Loucy (cell line): Measurements from ENCODE around the gene KIF21A.

Source experiments
- EZH2phosphoT487 ChIP-seq: fragments of 200-600 bp; IDR thresholded peaks from 2 replicates; pipeline ENCODE4 v1.6.1; 2018; ENCODE audit warnings: antibody characterized with exemption, mild to moderate bottlenecking, moderate library complexity, borderline replicate concordance
- TF ChIP-seq, protein P1 (sequence below): fragments of 200-600 bp; sonication (generic); conservative IDR thresholded peaks from 2 replicates; pipeline ENCODE4 v1.5.1; 2014; ENCODE audit warnings: mild to moderate bottlenecking, antibody characterized with exemption, low read length

DNA sequence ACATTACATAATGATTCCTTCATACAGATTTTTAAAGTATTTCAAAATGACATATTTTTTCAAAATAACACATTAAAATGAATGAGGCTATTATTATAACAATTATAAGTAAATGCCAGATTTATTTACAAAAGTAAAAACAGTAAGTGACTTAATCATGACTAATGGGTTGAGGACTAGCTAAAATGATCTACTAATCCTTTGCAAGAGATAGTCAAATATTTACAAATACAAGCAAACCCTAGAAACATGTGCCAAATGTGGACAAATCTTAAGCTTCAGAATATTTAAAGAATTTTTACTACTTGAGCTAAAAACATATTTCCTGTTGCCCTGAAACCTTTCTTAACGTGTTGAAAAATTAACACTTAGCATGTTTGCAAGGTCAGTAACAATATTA is 74.8 kb downstream of the KIF21A start:
- TF ChIP-seq, protein P1, sequence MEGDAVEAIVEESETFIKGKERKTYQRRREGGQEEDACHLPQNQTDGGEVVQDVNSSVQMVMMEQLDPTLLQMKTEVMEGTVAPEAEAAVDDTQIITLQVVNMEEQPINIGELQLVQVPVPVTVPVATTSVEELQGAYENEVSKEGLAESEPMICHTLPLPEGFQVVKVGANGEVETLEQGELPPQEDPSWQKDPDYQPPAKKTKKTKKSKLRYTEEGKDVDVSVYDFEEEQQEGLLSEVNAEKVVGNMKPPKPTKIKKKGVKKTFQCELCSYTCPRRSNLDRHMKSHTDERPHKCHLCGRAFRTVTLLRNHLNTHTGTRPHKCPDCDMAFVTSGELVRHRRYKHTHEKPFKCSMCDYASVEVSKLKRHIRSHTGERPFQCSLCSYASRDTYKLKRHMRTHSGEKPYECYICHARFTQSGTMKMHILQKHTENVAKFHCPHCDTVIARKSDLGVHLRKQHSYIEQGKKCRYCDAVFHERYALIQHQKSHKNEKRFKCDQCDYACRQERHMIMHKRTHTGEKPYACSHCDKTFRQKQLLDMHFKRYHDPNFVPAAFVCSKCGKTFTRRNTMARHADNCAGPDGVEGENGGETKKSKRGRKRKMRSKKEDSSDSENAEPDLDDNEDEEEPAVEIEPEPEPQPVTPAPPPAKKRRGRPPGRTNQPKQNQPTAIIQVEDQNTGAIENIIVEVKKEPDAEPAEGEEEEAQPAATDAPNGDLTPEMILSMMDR: no peak
- no peak for TF ChIP-seq EZH2phosphoT487
